Adrenal gland (tissue), 12 donors: ENCODE data around the gene GLRA2. TPM values are rescaled to one million over a fixed set of nuclear protein-coding genes. Genes with fewer than 3 reads are reported as not detected.

Experiments used
- DNase-seq, 7 donors: peaks; one replicate each; pipeline ENCODE4 v3.0.0-alpha.2; 2019 to 2020
- H3K27ac ChIP-seq, 5 donors: fragments of 200-600 bp; sonication (generic) in 4 of 5; 1 replicate in 3 of 5; 2 replicates in 2 of 5; pipeline versions ENCODE4 v1.5.1 to v1.8.0; 2016 to 2020; ENCODE audit warnings: mild to moderate bottlenecking in 1 of 5
- H3K27me3 ChIP-seq: fragments of 200-600 bp; 2 replicates; pipeline ENCODE4 v1.8.0; 2021
- H3K36me3 ChIP-seq, 2 donors: fragments of 200-600 bp; replicated peaks in 1 of 2; 1 replicate in 1 of 2; 2 replicates in 1 of 2; pipeline versions ENCODE4 v1.5.1 to v1.8.0; 2018 to 2022
- H3K4me1 ChIP-seq, 2 donors: fragments of 200-600 bp; replicated peaks in 1 of 2; 1 replicate in 1 of 2; 2 replicates in 1 of 2; pipeline versions ENCODE4 v1.5.1 to v1.8.0; 2018 to 2021
- H3K4me3 ChIP-seq, 4 donors: fragments of 200-600 bp; sonication (generic) in 3 of 4; one replicate each; pipeline ENCODE4 v1.5.1; 2016 to 2018
- H3K9me3 ChIP-seq, 3 donors: fragments of 200-600 bp; sonication (generic) in 1 of 3; replicated peaks in 1 of 3; 1 replicate in 2 of 3; 2 replicates in 1 of 3; pipeline versions ENCODE4 v1.5.1 to v1.8.0; 2016 to 2021
- CTCF ChIP-seq, 6 experiments: fragments of 450-650 bp in 4 of 6; fragments of 200-600 bp in 2 of 6; sonication (generic) in 1 of 6; IDR thresholded peaks; 1 replicate in 5 of 6; 2 replicates in 1 of 6; pipeline versions ENCODE4 v1.5.1 to v1.8.0; 2016 to 2021; ENCODE audit warnings: antibody characterized with exemption in 6 of 6, mild to moderate bottlenecking in 2 of 6, moderate library complexity in 1 of 6
- POLR2A ChIP-seq, 2 donors: fragments of 450-650 bp; IDR thresholded peaks; one replicate each; pipeline ENCODE4 v1.6.1; 2017; ENCODE audit warnings: antibody characterized with exemption in 2 of 2, mild to moderate bottlenecking in 2 of 2, moderate library complexity in 1 of 2
- WGBS, 4 donors: extraction: QIAGEN DNeasy Blood & Tissue Kit in 2 of 4; methylation state at CpG; one replicate each; pipeline versions ENCODE4 v1.1.5 to v1.1.7; 2013 to 2017; 5-methylcytosine and 5-hydroxymethylcytosine counted together
- intact Hi-C, 2 donors: fragments of 100-400 bp; cut with DNase I; formaldehyde crosslinking; loops; one replicate each; pipeline versions ENCODE4 v1.14.1 to v1.15.0; 2022 to 2023
- polyA plus RNA-seq, 3 donors: library from polyadenylated mRNA; stranded (reverse); fragments of 200-250 nt in 2 of 3; fragments of 350-450 nt in 1 of 3; fragmentation: Illumina TruSeq in 1 of 3; extraction: RNeasy Lipid Tissue Mini Kit (QIAGEN cat#74804) in 1 of 3; gene quantifications; one replicate each; pipeline ENCODE4 v1.2.3, GENCODE V29; 2013 to 2014
- total RNA-seq, 9 donors: library from RNA; depleted of rRNA in 4 of 9; stranded (reverse); fragments of >200 nt in 4 of 9; fragments of 120-200 nt in 1 of 9; fragmentation: NEBNext Ultra II Directional in 1 of 9; extraction: Animal tissue kit (Norgen Biotek cat#: 25700) in 1 of 9; gene quantifications; one replicate each; pipeline versions ENCODE4 v1.1.0 to v1.2.4, GENCODE V29; 2013 to 2023
- donor health status: healthy with polysubstance abuse.
- donor health status: Bipolar disorder and iron deficiency.
- donor health status: DM: yes; HTN: yes; CAD: no.
- donor health status: DM: no; HTN: no; CAD: no.
- donor health status: DM: no; HTN: no; CAD: no.
- donor health status: DM: yes; HTN: yes; CAD: no.

The GLRA2 gene
- total and polyA plus RNA-seq, 12 donors: 0.34 TPM; not detected in 11

- Histone ChIP-seq H3K36me3 (no peaks in the 10 kb centered on the region), H3K4me1 (no peaks in the 10 kb centered on the region), H3K27me3 (no peaks in the 10 kb centered on the region), H3K9me3 (no peaks in the 10 kb centered on the region), H3K27ac (no peak overlapping the region), H3K4me3 (no peak overlapping the region)
- no peak for TF ChIP-seq POLR2A (IDR thresholded peaks at IDR 0.05)
- TF ChIP-seq CTCF (IDR thresholded peaks at IDR 0.05): no peak
- no peak for DNase-seq
- WGBS, 4 donors: 30 to 47% (median 38%) methylated on average over 3 of the region's 3 CpGs
- intact Hi-C loops: no loop called here
Measured at GRCh38 chrX:14630733-14631132, 101.4 kb downstream of the GLRA2 start.

- 65 to 76% (median 67%) methylated on average over 4 of the region's 4 CpGs for WGBS, 4 donors
- intact Hi-C loops: no loop called here
- Histone ChIP-seq H3K27ac (no peak overlapping the region), H3K9me3 (no peaks in the 10 kb centered on the region), H3K4me1 (no peaks in the 10 kb centered on the region), H3K27me3 (no peaks in the 10 kb centered on the region), H3K36me3 (no peaks in the 10 kb centered on the region), H3K4me3 (no peak overlapping the region)
- DNase-seq: no peak
- no peak for TF ChIP-seq POLR2A (IDR thresholded peaks at IDR 0.05)
- no peak for TF ChIP-seq CTCF (IDR thresholded peaks at IDR 0.05)
Measured at GRCh38 chrX:14641681-14642655, 112.6 kb downstream of the GLRA2 start.

- 51 to 68% (median 53%) methylated on average over 2 of the region's 2 CpGs for WGBS, 4 donors
- Histone ChIP-seq H3K4me1 (no peaks in the 10 kb centered on the region), H3K9me3 (no peaks in the 10 kb centered on the region), H3K27me3 (no peaks in the 10 kb centered on the region), H3K4me3 (no peak overlapping the region), H3K36me3 (no peaks in the 10 kb centered on the region), H3K27ac (no peak overlapping the region)
- intact Hi-C loops: no loop called here
- no peak for DNase-seq
- no peak for TF ChIP-seq POLR2A (IDR thresholded peaks at IDR 0.05)
- TF ChIP-seq CTCF (IDR thresholded peaks at IDR 0.05): no peak
Measured at GRCh38 chrX:14660970-14661369, 131.6 kb downstream of the GLRA2 start.

GRCh38 chrX:14670819-14671218 lies 141.5 kb downstream of the GLRA2 start:
- intact Hi-C loops: no loop called here
- Histone ChIP-seq H3K9me3 (no peaks in the 10 kb centered on the region), H3K4me1 (no peaks in the 10 kb centered on the region), H3K36me3 (no peaks in the 10 kb centered on the region), H3K27ac (no peak overlapping the region), H3K4me3 (no peak overlapping the region), H3K27me3 (peaks cover 5% of the 10 kb centered on the region)
- DNase-seq: no peak
- 66 to 80% (median 69%) methylated on average over 1 of the region's 1 CpG for WGBS, 4 donors
- TF ChIP-seq POLR2A (IDR thresholded peaks at IDR 0.05) (no peak), CTCF (IDR thresholded peaks at IDR 0.05) (no peak)
